HG03571 (cell line): ENCODE data around the gene KRTAP10-4.
"Not testable (repeated sequence)": the region's sequence is repeated elsewhere in the genome, so short reads cannot be mapped to it uniquely, and the experiment has no call there.

Source experiments
- ATAC-seq: cut with Tn5 transposase; IDR thresholded peaks from one replicate; pipeline ENCODE4 v1.9.1; 2021; ENCODE audit not compliant: unreplicated experiment

Gene KRTAP10-4, protein sequence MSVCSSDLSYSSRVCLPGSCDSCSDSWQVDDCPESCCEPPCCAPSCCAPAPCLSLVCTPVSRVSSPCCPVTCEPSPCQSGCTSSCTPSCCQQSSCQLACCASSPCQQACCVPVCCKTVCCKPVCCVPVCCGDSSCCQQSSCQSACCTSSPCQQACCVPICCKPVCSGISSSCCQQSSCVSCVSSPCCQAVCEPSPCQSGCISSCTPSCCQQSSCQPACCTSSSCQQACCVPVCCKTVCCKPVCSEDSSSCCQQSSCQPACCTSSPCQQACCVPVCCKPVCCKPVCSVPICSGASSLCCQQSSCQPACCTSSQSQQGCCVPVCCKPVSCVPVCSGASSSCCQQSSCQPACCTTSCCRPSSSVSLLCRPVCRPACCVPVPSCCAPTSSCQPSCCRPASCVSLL

DNA sequence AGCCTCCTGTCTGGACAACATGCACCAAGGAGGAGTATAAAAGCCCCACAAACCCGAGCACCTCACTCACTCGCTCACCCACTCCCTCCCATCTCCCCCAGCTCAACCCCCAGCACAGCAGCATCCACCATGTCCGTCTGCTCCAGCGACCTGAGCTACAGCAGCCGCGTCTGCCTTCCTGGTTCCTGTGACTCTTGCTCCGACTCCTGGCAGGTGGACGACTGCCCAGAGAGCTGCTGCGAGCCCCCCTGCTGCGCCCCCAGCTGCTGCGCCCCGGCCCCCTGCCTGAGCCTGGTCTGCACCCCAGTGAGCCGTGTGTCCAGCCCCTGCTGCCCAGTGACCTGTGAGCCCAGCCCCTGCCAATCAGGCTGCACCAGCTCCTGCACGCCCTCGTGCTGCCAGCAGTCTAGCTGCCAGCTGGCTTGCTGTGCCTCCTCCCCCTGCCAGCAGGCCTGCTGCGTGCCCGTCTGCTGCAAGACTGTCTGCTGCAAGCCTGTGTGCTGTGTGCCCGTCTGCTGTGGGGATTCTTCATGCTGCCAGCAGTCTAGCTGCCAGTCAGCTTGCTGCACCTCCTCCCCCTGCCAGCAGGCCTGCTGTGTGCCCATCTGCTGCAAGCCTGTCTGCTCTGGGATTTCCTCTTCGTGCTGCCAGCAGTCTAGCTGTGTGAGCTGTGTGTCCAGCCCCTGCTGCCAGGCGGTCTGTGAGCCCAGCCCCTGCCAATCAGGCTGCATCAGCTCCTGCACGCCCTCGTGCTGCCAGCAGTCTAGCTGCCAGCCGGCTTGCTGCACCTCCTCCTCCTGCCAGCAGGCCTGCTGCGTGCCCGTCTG is at the start of gene KRTAP10-4:
TSS of gene KRTAP10-4 (plus strand) at position 100 of the 827 bp plus-strand sequence. CDS start at position 130, 30 bp downstream.
- ATAC-seq, result not testable (repeated sequence)

DNA sequence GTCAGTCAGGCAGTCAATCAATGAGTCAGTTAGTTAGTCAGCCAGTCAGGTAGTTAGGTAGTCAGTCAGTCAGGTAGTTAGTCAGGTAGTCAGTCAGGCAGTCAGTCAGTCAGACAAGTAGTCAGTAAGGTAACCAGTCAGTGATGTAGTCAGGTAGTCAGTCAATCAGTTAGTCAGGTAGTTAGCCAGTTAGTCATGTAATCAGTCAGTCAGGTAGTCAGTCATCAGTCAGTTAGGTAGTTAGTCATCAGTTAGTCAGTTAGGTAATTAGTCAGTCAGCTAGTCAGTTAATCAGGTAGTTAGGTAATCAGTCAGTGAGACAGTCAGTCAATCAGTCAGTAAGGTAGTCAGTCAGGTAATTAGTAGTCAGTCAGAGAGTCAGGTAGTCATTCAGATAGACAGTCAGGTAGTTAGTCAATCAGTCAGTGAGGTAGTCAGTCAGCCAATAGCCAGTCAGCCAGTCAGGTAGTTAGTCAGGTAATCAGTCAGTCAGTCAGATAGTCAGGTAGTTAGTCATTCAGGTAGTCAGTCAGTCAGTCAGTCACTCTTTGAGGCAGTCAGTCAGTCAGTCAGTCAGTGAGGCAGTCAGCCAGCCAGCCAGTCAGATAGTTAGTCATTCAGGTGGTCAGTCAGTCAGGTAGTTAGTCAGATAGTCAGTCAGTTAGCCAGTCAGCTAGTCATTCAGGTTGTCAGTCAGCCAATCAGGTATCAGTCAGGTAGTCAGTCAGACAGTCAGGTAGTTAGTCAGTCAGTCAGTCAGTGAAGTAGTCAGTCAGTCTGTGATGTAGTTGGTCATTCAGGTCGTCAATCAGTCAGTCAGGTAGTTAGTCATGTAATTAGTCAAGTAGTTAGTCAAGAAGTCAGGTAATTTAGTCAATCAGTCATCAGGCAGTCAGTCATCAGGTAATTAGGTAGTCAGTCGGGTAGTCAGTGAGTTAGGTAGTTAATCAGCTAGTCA is 48.8 kb upstream of the KRTAP10-4 start:
- no peak for ATAC-seq

DNA sequence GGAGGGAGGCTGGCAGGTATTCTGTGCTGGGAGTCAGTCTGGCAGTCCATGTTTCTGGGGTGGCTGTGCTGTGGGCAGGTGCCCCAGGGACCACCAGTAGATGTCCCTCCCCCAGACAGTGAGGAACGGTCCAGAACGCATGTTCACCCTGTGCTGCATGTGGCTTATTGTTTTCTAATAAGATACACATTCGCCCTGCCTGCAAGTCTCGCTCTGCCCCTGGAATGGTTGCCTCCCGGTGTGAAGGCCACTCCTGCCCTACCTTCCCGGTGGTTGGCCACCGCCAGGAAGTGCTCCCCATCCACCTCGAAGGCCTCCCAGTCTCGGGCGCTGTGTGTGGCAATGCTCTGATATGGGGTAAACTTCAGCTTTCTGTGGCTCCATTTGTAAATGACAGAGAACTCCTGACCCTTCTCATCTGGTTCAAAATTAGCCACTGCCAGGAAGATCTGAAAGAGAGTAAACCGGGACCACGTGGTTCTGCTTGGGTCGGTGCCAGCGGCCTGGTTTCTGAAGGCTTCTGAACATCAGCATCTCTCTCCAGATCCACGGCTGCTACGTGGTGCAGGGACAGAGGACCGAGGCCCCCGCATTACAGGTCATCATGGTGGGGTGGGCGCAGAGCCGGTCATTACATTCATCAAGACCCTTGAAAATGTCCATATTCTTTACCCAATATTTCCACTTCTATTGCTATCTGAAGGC is 48.0 kb upstream of the KRTAP10-4 start:
- no peak for ATAC-seq

DNA sequence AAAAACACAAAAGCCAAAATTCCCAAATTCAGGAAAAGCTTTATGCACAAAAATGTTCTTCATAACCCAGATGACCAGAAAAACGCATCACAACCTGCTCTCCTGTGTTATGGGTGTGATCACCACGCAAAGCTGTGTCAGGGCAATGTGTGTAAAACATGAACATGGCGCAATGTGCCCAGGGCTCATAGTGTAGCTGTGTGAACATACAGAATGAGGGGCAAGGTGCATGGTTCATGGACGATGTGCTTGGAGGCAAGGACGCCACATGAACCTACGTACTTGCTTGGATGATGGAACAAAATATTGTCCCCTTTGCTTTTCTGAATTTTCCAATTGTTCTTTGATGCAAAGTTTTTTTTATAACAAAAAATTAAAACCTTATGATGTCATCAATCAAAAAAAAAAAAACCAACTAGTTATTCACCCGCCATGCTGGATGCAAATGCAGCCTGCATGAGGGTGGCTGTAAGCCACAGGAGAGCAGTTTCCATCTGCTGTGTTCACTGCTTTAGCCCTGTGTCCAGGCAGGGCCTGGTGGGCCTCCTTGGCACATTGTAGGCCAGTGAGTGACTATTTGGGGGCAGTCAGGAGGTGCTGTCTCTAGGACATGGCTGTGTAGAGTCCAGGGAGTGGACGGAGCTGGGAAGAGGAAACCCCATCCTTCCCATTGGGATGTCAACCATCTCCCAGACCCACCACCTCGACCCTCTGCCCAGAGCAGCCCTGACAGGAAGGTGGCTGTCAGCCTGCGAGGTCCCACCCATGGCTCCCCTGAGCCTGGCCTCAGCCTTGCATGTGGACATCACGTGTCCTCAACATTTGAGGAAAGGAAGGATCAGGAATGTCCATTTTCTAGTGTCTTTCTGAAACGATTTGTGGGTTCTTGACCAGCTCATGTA is 47.2 kb upstream of the KRTAP10-4 start:
- no peak for ATAC-seq

DNA sequence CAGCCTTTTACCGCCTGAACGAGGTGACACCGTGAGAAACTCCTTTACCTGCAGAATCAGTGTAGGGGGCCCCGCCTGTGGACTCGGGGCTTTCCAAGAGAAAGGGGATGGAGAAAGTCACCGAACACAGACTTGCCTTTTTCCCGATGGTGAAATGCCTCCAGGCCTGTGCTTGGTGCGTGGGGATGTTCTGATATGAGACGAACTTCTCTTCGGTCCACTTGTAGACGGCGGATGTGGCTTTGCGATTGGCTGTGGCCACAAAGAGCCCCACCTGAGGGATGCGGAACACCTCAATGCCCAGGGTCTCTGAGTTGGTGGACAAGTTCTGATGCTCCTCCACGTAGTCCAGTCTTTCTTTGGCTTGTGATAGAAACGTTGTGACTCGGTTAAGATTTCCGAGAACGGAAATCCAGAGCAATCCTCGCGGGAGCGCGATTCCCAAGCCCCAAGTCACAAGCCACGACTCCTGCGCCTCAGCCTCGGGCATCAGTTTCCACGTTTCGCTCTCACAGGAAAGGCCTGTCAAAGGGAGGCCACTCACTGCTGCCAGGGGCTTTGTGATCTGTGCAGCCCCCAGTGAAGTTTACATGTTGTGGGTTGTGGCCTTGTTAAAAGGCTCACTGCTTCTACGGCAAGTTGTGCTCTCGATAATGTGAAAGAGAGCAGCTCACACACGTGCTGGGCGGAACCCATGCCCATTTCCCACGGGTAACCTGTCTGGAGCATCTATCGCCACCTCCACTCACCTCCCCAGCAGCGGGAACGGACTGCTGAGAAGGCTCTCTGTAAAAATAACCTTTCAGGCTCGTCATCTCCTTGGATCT is 46.2 kb upstream of the KRTAP10-4 start:
- no peak for ATAC-seq

DNA sequence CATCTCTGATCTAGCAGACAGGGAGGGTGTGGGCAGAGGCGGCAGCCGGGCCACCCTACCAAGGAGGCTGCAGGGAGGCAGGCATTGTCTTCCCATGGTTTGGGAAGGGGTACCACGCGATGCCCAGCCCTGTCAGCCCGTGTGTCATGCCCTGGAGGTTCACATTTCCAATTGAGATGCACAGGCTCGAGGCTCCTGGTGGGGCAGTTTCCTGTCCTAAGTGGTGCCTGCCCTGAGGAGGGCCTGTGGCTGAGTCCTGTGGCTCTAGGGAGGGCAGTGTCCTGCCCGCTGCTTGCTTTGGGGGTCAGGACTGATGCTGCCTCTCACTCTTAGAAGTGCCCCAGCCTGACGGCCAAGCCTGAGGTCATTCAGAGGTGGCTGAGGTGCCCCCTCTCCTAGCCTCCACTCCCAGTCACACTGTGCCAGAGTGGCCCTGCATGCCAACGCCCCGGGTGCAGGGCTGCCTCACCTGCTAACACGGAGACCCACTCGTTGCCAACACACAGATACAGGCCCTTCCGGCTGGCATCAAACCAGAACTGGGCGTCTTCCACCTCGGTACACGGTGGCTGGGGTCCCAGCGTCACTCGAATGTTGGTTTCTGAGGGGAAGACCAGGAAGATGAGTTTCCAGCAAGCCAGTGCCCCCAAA is 45.4 kb upstream of the KRTAP10-4 start:
- ATAC-seq, result no peak

DNA sequence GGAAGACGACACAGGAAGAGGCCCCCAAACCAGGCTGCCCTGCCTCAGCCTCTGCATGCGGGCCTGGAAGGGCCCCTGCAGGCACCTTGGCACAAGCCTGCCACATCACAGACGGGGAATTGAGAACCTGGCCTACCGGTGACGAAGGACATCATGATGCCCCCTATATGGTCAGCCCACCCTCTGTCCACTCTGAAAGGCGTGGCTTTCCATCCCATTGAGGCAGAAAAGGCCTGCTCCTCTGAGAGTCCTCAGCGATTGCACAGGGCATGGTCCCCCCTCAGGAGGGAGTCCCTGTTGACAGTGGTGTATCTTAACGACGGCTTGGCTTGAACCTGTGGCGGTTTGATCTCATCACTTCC is 44.9 kb upstream of the KRTAP10-4 start:
- ATAC-seq, result no peak

DNA sequence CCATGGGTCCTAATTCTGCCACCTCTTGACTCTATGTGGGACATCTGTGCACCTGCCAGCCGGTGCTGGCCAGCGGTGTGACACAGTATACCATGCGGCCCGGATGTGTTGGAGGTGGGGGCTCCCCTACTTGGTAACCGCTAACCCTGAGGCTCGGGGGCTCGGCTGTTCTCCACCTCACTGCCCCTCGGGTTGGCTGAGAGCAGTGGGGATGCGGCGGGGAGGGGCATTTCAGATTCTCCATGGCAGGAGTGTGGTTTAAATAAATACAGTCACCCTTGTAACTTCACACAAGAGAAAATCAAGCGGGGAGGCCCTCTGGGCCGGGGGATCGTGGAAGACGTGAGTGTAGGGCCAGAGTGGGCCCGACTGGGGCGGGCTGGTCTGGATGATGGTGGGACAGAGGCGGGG is 44.5 kb upstream of the KRTAP10-4 start:
- ATAC-seq, result no peak

DNA sequence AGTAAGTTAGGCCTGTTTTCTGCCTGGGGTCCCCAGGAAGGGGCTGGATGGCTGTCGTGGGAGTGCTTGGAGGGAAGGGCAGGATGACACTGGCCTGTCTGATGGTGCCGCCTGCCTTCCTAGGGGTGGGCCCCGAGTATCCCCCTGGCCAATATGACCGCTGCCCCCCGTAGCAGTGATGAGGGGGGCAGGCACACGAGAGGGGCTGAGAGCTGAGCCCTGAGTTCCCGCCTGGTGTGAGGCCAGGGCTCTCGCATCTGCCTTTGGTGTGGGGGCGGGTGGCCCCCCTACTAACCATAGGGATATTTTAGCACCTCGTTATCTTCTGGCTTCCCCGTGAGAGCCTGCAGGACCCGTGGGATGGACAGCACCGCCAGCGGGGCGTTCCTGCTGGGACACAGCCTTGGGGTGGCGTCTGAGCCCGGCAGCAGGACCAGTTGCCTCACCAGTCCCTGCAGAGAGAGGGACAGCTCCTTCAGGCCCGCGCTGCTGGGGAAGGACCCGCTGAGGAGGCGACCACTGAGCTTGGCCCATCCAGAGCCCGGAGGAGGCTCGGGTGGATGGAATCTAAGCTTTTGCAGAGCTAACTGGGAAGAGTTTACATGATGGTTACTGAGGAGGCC is 43.9 kb upstream of the KRTAP10-4 start:
- ATAC-seq, result no peak

DNA sequence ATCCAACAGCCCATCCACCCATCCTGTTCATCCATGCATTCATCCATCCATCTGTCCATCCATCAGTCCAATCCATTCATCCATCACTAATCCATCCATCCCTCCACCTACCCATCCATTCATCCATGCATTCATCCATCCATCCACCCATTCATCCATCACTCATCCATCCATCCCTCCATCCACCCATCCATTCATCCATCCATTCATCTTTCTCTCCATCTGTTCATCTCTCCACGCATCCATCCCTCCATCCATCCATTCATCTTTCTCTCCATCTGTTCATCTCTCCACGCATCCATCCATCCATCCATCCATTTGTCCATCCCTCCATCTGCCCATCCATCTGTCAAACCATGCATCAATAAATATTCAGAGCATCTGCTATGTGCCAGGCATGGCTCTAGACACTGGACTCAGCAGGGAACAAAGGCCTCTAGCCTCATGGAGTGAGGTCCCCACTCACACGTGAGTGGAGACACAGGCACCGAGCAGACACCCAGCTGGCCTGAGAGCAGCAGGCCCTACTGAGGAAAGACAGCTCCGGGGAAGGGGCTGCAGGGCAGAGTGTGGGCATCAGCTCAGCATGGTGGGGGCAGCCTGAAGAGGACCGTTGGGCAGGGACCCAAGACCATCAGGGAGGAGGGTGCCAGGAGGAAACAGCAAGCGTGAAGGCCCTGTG is 43.2 kb upstream of the KRTAP10-4 start:
- ATAC-seq, result no peak

DNA sequence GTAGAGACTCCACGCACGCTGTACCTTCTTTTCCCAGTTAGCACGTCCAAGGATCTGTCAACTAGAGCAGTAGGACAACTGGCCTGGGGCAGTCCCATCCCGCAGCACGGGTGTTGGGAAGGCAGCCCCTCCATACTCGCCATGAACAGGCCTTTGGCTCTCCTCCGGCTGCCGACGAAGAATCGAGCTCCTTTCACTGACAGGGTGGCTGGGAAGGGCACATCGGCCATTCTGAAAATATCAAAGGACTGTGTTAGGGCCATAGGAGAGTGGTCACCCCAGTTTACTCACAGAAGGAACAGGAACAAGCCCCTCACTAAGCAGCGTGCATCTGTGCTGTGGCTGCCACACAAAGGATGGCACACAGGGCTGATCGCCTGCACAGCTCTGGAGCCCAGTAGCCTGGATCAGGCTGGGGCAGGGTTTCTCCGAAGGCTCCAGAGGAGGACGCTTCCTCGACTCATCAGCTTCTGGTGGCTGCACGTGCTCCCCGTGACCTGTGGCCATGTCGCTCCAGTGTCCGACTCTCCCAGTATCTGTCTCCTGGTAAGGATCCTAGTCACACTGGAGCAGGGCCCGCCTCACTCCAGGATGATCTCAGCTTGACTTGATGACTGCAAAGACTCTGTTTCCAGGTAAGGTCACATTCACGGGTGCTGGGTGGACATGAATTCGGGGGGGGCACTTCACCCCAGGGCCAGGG is 42.5 kb upstream of the KRTAP10-4 start:
- ATAC-seq, result no peak

DNA sequence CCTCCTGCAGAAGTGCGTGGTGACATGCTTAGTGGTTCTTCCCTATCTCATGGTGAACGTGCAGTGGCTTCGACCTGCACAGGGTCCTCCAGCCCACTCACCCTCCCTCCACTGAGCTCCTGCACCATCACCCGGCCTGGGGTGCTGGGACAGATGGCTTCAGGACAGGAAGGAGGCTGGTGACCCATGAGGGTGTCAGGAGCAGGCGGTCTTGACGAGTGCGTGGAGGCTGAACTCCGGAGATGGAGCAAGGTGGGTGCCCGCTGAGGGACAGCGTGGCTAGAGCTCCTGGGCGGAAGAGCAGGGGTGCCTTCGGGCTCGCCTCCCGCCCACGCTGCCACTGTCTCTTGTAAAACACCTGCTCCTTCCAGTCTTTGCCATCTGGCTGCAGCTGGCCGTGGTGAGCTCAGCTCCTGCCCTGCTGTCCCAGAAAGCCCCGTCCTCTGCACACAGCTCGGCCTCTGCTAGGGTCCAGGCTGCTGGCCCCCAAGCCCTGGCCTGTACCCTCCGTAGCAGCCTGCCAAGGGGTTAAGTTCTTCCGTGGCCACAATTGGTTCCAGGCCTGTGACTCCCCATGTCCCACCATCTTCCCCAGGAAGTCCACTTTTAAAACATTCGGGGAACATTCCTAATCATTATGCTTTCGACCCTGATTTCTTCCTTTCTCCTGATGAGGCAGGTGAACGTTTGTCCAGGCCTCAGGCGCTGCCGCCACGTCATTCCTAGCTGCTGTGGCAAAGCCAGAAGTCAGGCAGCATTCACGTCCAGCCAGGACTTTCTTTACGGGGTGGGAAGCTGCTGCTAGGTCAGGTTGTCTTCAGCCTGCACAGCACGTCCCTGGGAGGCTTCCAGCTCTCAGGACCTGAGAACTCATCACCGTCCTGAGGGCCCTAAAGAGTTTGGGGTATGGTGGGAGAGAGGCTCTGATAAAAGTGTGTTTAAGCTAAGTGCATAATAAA is 41.6 kb upstream of the KRTAP10-4 start:
- no peak for ATAC-seq

DNA sequence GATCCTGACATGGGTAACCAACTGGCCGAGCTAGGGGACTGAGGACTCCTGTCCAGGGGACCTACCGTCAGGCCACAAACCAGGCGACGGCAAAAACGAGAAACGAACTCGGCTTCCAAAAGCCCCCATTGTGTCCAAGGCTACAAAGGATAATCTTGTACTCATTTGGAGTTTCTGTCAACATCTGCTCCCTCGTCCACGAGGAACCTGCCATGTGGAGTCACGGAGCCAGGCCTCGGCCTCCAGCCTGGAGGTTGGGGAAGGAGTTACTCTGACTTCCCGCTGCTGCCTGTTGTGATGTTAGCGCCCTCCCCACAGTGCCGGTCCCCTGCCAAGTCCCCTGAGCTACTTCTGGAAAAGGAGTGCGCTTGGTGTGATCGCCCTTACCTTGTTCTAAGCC is 40.8 kb upstream of the KRTAP10-4 start:
- no peak for ATAC-seq

DNA sequence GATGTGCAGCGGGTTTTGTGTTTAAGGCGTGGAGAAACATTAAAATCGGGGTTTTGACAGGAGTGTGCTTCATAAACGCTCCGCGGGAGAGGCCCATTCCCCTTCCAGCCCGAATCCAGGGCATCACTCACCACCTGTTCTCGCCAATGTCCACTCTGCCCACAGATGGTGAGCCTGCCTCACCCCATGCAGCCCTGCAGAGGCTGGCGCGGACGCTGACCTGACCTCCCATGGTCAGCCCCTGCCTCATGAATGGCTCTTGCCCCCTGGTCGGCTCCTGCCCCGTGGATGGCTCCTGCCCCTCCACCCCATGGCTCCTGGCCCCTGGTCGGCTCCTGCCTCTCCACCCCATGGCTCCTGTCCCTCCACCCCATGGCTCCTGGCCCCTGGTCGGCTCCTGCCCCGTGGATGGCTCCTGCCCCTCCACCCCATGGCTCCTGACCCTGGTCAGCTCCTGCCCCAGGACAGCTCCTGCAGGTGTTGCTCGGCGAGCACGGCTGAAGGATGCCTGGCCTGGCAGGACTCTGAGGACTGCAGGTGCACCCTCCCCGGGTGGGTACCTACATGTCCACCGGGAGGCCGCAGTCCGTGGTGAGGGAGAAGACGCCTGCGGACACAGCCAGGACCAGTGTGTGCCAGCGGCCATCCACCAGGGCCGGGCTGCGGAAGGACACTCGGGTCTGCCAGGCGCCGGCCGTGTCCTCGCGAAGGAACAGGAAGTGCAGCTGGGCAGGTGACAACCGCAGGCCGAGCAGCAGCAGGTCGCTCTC is 40.2 kb upstream of the KRTAP10-4 start:
- no peak for ATAC-seq
